ENCODE data around the gene JPH4. TPM values are rescaled to one million over a fixed set of nuclear protein-coding genes. Genes with fewer than 3 reads are reported as not detected.

The JPH4 gene
- total RNA-seq, 4 donors from 2014 or later = 0.19 to 2.0 (median 1.2) TPM

DNA sequence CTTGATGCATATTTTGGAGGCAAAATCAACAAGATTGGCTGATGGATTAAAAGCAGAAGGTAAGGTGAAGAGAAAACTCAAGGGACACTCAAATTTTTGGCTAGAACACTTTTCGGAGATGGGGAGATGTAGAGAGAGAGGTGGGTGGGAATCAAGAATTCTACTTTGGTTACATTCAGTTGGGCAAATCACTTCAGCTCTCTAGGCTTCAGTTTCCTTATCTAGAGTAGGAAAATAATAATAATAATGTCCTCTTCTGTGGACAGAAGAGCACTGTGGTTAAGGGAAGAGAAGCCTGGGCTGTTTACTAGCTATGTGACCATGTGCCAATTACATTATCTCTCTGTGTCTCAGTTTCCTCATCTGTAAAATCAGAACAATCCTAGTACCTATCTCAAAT is 34.2 kb upstream of the JPH4 start:
- TF ChIP-seq, protein P1, sequence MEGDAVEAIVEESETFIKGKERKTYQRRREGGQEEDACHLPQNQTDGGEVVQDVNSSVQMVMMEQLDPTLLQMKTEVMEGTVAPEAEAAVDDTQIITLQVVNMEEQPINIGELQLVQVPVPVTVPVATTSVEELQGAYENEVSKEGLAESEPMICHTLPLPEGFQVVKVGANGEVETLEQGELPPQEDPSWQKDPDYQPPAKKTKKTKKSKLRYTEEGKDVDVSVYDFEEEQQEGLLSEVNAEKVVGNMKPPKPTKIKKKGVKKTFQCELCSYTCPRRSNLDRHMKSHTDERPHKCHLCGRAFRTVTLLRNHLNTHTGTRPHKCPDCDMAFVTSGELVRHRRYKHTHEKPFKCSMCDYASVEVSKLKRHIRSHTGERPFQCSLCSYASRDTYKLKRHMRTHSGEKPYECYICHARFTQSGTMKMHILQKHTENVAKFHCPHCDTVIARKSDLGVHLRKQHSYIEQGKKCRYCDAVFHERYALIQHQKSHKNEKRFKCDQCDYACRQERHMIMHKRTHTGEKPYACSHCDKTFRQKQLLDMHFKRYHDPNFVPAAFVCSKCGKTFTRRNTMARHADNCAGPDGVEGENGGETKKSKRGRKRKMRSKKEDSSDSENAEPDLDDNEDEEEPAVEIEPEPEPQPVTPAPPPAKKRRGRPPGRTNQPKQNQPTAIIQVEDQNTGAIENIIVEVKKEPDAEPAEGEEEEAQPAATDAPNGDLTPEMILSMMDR (IDR thresholded peaks at IDR 0.05; ENCODE audit: low read depth) = no peak

DNA sequence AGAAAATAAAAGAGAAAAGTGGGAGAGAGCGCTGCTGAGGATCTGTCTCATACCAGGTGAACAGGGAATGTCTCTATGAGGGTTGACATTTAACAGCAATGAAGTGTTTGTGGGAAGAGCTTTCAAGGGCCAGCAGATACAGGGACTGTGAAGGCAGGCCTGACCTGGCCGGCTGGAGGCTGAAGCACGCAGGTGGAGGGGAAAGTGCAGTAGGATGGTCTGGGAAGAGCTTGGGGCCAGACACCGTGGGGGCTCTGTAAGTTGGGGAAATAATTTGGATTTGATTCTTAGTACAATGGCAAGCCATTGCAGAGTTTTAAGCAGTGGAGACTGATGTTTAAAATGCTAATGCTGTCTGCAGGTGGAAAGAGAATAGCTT is 33.8 kb upstream of the JPH4 start:
- TF ChIP-seq, protein P1 (IDR thresholded peaks at IDR 0.05; ENCODE audit: low read depth) = no peak

GRCh38 chr14:23610815-23611289 is 32.3 kb upstream of the JPH4 start:
- TF ChIP-seq, protein P1 (IDR thresholded peaks at IDR 0.05; ENCODE audit: low read depth) = no peak

- TF ChIP-seq, protein P1 (IDR thresholded peaks at IDR 0.05; ENCODE audit: low read depth) = no peak
These were observed 31.7 kb upstream of the JPH4 start for GRCh38 chr14:23610090-23610814.

DNA sequence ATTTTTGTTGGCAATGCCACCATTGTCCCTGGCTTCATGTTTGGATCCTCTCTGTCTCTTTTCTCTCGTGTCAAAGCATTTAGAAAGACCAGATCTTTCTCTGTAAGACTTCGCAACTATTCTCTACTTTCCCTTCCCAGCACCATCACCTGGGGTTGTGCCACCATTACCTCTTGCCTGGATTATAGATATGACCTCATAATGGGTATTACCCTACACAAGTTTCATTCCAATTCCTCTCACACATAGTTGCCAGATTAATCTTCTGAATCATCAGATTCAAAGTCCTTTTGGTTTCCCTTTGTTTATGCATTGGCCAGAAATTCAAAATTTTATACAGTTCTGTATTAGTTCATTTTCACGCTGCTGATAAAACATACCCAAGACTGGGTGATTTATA is 30.4 kb upstream of the JPH4 start:
- TF ChIP-seq, protein P1 (IDR thresholded peaks at IDR 0.05; ENCODE audit: low read depth) = no peak

DNA sequence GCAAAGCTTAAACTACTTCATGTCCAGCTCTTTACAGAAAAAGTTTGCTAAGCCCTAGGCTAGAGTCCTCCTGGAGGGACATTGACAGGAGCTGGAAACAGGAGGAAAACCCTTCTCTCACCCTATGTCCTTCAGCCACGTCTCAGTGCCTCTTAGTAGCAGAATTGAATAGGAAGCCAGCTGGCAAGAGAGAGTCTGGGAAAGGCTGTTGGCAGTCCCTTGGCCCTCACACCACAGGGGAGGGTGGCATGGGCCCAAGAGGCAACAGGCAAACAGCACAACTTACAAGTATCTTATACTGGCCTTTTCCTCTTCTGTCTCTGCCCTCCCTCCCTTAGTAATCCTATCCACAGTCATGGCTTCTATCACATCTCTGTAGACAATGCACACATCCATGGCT is 29.9 kb upstream of the JPH4 start:
- TF ChIP-seq, protein P1 (IDR thresholded peaks at IDR 0.05; ENCODE audit: low read depth) = no peak

DNA sequence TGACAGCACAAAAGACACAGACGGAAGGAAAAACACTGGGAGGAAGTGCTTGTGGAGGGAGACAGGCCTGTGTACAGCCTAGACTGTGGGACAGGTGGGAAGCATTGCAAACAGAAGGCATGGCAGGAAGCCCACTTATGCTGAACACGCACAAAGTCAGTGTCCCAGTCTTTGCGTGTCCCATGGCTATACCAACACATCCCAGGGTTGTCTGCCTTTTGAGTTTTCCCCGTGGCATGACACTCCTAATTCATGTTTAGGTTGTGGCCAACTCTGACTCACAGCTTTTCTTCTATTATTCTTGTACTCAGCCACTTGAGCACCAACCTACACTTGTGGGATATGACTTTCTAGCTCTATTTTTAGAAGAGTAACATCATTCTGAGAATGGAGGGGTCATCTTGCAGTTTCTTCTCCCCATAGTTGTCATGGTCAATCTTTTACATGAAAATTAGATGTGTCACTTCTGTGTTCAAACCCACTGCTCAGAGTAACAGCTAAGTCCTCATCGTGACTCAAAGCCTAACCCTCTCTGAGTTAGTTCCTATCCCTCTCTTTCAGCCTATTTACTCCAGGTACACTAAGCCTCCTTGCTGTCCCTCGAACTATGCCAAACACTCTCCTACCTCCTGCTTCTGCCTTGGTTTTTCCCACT is 27.5 kb upstream of the JPH4 start:
- TF ChIP-seq, protein P1 (IDR thresholded peaks at IDR 0.05; ENCODE audit: low read depth) = no peak

Measured in subcutaneous adipose tissue (tissue), 4 donors.